HG02970 (cell line): ENCODE results near the gene PTGER4.
"Not testable (repeated sequence)": the region's sequence is repeated elsewhere in the genome, so short reads cannot be mapped to it uniquely, and the experiment has no call there.

Source experiments
- ATAC-seq: cut with Tn5 transposase; IDR thresholded peaks from one replicate; pipeline ENCODE4 v1.9.1; 2021; ENCODE audit warnings: mild to moderate bottlenecking, moderate library complexity, moderate number of reproducible peaks; ENCODE audit not compliant: unreplicated experiment, low FRiP score

PTGER4 gene

GRCh38 chr5:40679913-40680681 lies at the start of gene PTGER4:
PTGER4 (plus strand) TSS chr5:40679915; CDS start chr5:40680994, 1,079 bp downstream.
- no peak for ATAC-seq

- no peak for ATAC-seq
Observed at GRCh38 chr5:40630126-40630525, 49.6 kb upstream of the PTGER4 start.

GRCh38 chr5:40631236-40631635 lies 48.5 kb upstream of the PTGER4 start:
- ATAC-seq, result no peak

- ATAC-seq, result no peak
Observed at GRCh38 chr5:40634154-40634553, 45.6 kb upstream of the PTGER4 start.

GRCh38 chr5:40634593-40634992 lies 45.1 kb upstream of the PTGER4 start:
- ATAC-seq, result no peak

GRCh38 chr5:40639531-40639930 lies 40.2 kb upstream of the PTGER4 start:
- not testable (repeated sequence) for ATAC-seq

- ATAC-seq, result no peak
Observed at GRCh38 chr5:40646266-40646665, 33.4 kb upstream of the PTGER4 start.

GRCh38 chr5:40648150-40648549 lies 31.6 kb upstream of the PTGER4 start:
- no peak for ATAC-seq

GRCh38 chr5:40649463-40650030 lies 30.2 kb upstream of the PTGER4 start:
- no peak for ATAC-seq

- ATAC-seq, result no peak
Observed at GRCh38 chr5:40651201-40651600, 28.5 kb upstream of the PTGER4 start.

GRCh38 chr5:40652441-40653220 lies 27.1 kb upstream of the PTGER4 start:
- ATAC-seq, result no peak

- no peak for ATAC-seq
Observed at GRCh38 chr5:40653221-40654022, 26.3 kb upstream of the PTGER4 start.

GRCh38 chr5:40654377-40654991 lies 25.2 kb upstream of the PTGER4 start:
- ATAC-seq, result no peak

- ATAC-seq, result no peak
Observed at GRCh38 chr5:40655138-40655537, 24.6 kb upstream of the PTGER4 start.

GRCh38 chr5:40656091-40656490 lies 23.6 kb upstream of the PTGER4 start:
- not testable (repeated sequence) for ATAC-seq

GRCh38 chr5:40656766-40657165 lies 22.9 kb upstream of the PTGER4 start:
- ATAC-seq, result no peak

GRCh38 chr5:40660751-40661150 lies 19.0 kb upstream of the PTGER4 start:
- ATAC-seq, result no peak

GRCh38 chr5:40665635-40666298 lies 13.9 kb upstream of the PTGER4 start:
- no peak for ATAC-seq

GRCh38 chr5:40666657-40667056 lies 13.1 kb upstream of the PTGER4 start:
- no peak for ATAC-seq
